HG02885 (cell line): ENCODE results near the gene MST1.

Experiments
- ATAC-seq: cut with Tn5 transposase; IDR thresholded peaks from one replicate; pipeline ENCODE4 v1.9.1; 2021; ENCODE audit warnings: mild to moderate bottlenecking; ENCODE audit not compliant: unreplicated experiment, poor library complexity

Gene MST1

GRCh38 chr3:49718858-49719213 lies 29.6 kb upstream of the MST1 start:
- ATAC-seq, result no peak

GRCh38 chr3:49717959-49718857 lies 28.9 kb upstream of the MST1 start:
- no peak for ATAC-seq

GRCh38 chr3:49717211-49717958 lies 28.1 kb upstream of the MST1 start:
- ATAC-seq, result no peak

- no peak for ATAC-seq
Observed at GRCh38 chr3:49716691-49717210, 27.5 kb upstream of the MST1 start.

- ATAC-seq, result no peak
Observed at GRCh38 chr3:49716169-49716568, 26.9 kb upstream of the MST1 start.

- no peak for ATAC-seq
Observed at GRCh38 chr3:49715611-49716121, 26.4 kb upstream of the MST1 start.

GRCh38 chr3:49714728-49715550 lies 25.7 kb upstream of the MST1 start:
- no peak for ATAC-seq

- ATAC-seq, result no peak
Observed at GRCh38 chr3:49713336-49714105, 24.2 kb upstream of the MST1 start.

- no peak for ATAC-seq
Observed at GRCh38 chr3:49712631-49713317, 23.5 kb upstream of the MST1 start.

GRCh38 chr3:49712166-49712565 lies 22.9 kb upstream of the MST1 start:
- ATAC-seq, result no peak

- no peak for ATAC-seq
Observed at GRCh38 chr3:49711489-49711888, 22.2 kb upstream of the MST1 start.

- no peak for ATAC-seq
Observed at GRCh38 chr3:49709852-49710251, 20.6 kb upstream of the MST1 start.

GRCh38 chr3:49707113-49707480 lies 17.8 kb upstream of the MST1 start:
- ATAC-seq, result no peak

GRCh38 chr3:49706456-49707112 lies 17.3 kb upstream of the MST1 start:
- no peak for ATAC-seq

GRCh38 chr3:49705390-49705960 lies 16.2 kb upstream of the MST1 start:
- ATAC-seq, result no peak

- ATAC-seq, result no peak
Observed at GRCh38 chr3:49704629-49705028, 15.4 kb upstream of the MST1 start.

GRCh38 chr3:49703956-49704355 lies 14.7 kb upstream of the MST1 start:
- ATAC-seq, result no peak

GRCh38 chr3:49703443-49703927 lies 14.2 kb upstream of the MST1 start:
- peak; percentile 65 for ATAC-seq
